ENCODE measurements around the gene OTUB1. TPM values are rescaled to one million over a fixed set of nuclear protein-coding genes. Genes with fewer than 3 reads are reported as not detected.

The OTUB1 gene
- total and polyA plus RNA-seq, 2 of the 13 experiments (the other 11 are each of a cell fraction or from before 2014, with no cell fraction given) = 58.8 to 130 TPM

- no peak for TF ChIP-seq NR2F6 (IDR thresholded peaks at IDR 0.05)
- TF ChIP-seq NR2F6 (CRISPR knock-in tag; IDR thresholded peaks at IDR 0.05) = peak; percentile 30; the same call in 1 of the 2 replicates
- TF ChIP-seq ZFP82 (CRISPR knock-in tag; IDR thresholded peaks at IDR 0.05; ENCODE audit: borderline replicate concordance) = no peak
- 0 out of 2 replicates have a peak, but pooled peaks have one; percentile 81 for TF ChIP-seq ATF6 (CRISPR knock-in tag; conservative IDR thresholded peaks at IDR 0.05)
- no peak for TF ChIP-seq ZNF343 (CRISPR knock-in tag; IDR thresholded peaks at IDR 0.05)
- TF ChIP-seq RXRB (CRISPR knock-in tag; IDR thresholded peaks at IDR 0.05; ENCODE audit: borderline replicate concordance) = peak; percentile 60
- 0 out of 2 replicates have a peak, but pooled peaks have one; percentile 81 for TF ChIP-seq ZNF142 (CRISPR knock-in tag; IDR thresholded peaks at IDR 0.05)
- peak; percentile 45 for TF ChIP-seq ARNT2 (CRISPR knock-in tag; IDR thresholded peaks at IDR 0.05; ENCODE audit: low read depth)
- no peak for TF ChIP-seq ZNF546 (CRISPR knock-in tag; conservative IDR thresholded peaks at IDR 0.05)
- TF ChIP-seq RERE (CRISPR knock-in tag; IDR thresholded peaks at IDR 0.05; ENCODE audit: low read depth) = no peak
- TF ChIP-seq ZNF549 (CRISPR knock-in tag; IDR thresholded peaks at IDR 0.05) = peak; percentile 57; the same call in 1 of the 2 replicates
- peak; percentile 99 for TF ChIP-seq NR2C2 (CRISPR knock-in tag; IDR thresholded peaks at IDR 0.05; ENCODE audit: borderline replicate concordance)
Measured at GRCh38 chr11:63986156-63986931, at the start of gene OTUB1 (continued).
